Large intestine (tissue), 3 donors: Measurements from ENCODE around the gene IZUMO4. TPM values are rescaled to one million over a fixed set of nuclear protein-coding genes. Genes with fewer than 3 reads are reported as not detected.

Experiments used
- DNase-seq, 2 donors: peaks; one replicate each; pipeline versions ENCODE4 v3.0.0 to v3.0.0-alpha.2; 2013
- H3K27ac ChIP-seq: one replicate; pipeline ENCODE4 v1.5.1; 2013; ENCODE audit warnings: low read length
- H3K27me3 ChIP-seq: 2 replicates; pipeline ENCODE4 v1.6.1; 2013; ENCODE audit warnings: low read length; ENCODE audit not compliant: control insufficient read depth, insufficient read depth
- H3K36me3 ChIP-seq: 2 replicates; pipeline ENCODE4 v1.6.1; 2013; ENCODE audit warnings: low read length; ENCODE audit not compliant: control insufficient read depth, insufficient read depth
- H3K4me1 ChIP-seq: one replicate; pipeline ENCODE4 v1.6.1; 2013; ENCODE audit warnings: low read length; ENCODE audit not compliant: control insufficient read depth, insufficient read depth
- H3K4me3 ChIP-seq: one replicate; pipeline ENCODE4 v1.5.1; 2013; ENCODE audit warnings: low read length
- H3K9me3 ChIP-seq: one replicate; pipeline ENCODE4 v1.6.1; 2013; ENCODE audit warnings: mild to moderate bottlenecking, low read depth, low read length, moderate library complexity; ENCODE audit not compliant: control insufficient read depth
- WGBS: methylation state at CpG from one replicate; pipeline ENCODE4 v1.1.5; 2013; ENCODE audit warnings: low lambda C conversion rate; ENCODE audit not compliant: insufficient coverage; 5-methylcytosine and 5-hydroxymethylcytosine counted together
- polyA plus RNA-seq: library from polyadenylated mRNA; unstranded; fragments of 120-200 nt; gene quantifications from one replicate; pipeline ENCODE4 v1.2.1, GENCODE V29; 2013

IZUMO4 gene
- polyA plus RNA-seq, 1 donor, result 4.4 TPM

DNA sequence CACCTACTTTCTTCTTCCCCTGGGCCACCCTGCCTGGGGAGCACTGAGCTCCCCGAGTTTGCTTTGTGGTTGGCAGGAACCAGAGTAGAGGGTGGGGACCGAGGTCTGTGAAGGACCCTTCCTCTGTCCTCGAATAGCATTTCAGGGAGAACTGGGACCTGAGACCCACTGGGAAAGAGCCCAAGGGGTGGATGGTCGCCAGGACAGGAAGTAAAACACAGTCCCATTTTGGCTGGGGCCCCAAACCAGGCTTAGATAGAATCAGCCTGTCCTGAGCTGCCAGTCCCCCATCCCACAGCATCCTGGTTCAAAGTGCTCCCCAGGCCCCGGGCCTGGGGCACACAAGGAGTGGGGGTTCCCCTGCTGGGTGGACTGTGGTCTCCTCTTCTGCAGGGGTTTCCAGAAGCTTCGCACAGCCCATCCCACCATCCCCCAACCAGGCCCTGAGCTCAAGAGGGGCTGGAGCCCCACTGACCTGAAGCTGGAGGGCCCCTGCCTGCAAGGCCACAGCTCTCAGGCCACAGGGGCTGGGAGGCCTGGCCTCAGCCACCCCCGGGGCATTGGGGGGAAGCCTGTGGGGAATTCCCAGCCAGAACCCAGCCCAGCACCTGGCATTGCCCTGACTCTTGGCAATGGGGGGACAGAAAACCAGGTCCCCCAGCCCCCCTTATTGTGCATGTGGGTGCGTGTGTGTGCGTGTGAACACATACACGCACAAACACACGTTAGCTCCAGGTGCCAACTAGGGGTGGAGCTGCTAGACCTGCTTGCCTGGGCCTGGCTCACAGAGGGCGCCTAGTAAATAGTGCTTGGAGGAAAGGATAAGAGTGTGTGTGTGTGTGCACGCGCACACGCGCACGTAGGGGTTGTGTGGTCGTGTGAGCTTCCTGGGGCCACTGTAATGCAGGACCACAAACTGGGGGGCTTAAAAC lies 44.7 kb upstream of the IZUMO4 start:
- peak overlapping the region; percentile 64 for H3K27ac ChIP-seq
- DNase-seq, result peak in 1 of 2 donors; percentile 37
- no peaks in the 10 kb centered on the region for H3K27me3 ChIP-seq
- H3K9me3 ChIP-seq, result no peaks in the 10 kb centered on the region
- no CpG with 5 or more reads among the region's 18 CpGs for WGBS
- peaks cover 50% of the 10 kb centered on the region for H3K4me1 ChIP-seq
- peak overlapping the region; percentile 46 for H3K4me3 ChIP-seq
- H3K36me3 ChIP-seq, result peaks cover 22% of the 10 kb centered on the region

DNA sequence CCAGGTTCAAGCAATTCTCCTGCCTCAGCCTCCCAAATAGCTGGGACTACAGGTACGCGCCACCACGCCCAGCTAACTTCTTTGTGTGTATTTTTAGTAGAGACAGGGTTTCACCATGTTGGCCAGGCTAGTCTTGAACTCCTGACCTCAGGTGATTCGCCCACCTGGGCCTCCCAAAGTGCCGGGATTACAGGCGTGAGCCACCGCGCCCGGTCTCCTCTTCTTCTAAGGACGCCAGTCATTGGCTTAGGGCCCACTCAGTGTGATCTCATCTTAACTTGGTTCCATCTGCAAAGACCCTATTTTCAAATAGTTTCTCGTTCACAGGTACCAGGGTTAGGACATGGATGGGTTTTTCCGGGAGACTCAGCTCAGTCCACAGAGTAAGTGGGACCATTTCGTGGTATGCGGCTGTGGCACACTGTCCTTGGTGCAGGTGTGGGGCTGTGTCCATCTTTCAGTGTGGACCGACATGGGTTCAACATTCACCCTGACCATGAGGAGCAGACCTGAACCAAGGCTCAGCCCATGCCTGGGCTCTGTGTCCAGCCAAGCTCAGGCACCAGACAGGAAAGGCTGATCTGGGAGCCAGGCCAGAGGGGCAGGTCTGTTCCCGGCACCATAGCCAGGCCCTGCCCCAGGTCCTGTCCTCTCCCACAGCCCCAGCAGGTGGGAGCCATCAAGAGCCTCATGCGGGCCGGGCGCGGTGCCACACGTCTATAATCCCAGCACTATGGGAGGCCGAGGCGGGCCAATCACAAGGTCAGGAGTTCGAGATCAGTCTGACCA lies 42.9 kb upstream of the IZUMO4 start:
- WGBS, result no CpG with 5 or more reads among the region's 24 CpGs
- Histone ChIP-seq H3K36me3 (peaks cover 5% of the 10 kb centered on the region), H3K9me3 (no peaks in the 10 kb centered on the region), H3K4me3 (no peak overlapping the region), H3K27me3 (no peaks in the 10 kb centered on the region), H3K27ac (no peak overlapping the region), H3K4me1 (peaks cover 35% of the 10 kb centered on the region)
- DNase-seq, result no peak

DNA sequence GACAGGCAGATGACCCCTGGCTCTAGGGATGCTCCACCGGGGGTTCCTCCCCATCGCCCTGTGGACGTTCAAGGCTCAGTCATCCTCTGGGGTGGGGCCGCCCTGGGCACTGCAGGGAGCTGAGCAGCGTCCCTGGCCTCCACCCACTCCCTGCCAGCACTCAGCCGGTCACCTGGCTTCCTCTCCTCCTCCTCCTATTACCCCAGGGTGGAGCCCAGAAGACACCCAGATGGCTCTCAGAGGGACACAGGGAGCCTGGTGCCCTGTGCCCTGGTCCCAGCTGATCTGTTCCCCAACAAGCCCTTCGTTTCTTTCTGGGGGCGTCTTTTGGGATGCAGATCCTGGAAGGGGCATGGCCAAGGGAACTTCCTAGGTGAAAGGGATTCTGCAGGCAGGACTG lies 42.0 kb upstream of the IZUMO4 start:
- no peak for DNase-seq
- Histone ChIP-seq H3K27ac (no peak overlapping the region), H3K36me3 (no peaks in the 10 kb centered on the region), H3K27me3 (no peaks in the 10 kb centered on the region), H3K4me3 (no peak overlapping the region), H3K4me1 (peaks cover 35% of the 10 kb centered on the region), H3K9me3 (no peaks in the 10 kb centered on the region)
- no CpG with 5 or more reads among the region's 8 CpGs for WGBS

DNA sequence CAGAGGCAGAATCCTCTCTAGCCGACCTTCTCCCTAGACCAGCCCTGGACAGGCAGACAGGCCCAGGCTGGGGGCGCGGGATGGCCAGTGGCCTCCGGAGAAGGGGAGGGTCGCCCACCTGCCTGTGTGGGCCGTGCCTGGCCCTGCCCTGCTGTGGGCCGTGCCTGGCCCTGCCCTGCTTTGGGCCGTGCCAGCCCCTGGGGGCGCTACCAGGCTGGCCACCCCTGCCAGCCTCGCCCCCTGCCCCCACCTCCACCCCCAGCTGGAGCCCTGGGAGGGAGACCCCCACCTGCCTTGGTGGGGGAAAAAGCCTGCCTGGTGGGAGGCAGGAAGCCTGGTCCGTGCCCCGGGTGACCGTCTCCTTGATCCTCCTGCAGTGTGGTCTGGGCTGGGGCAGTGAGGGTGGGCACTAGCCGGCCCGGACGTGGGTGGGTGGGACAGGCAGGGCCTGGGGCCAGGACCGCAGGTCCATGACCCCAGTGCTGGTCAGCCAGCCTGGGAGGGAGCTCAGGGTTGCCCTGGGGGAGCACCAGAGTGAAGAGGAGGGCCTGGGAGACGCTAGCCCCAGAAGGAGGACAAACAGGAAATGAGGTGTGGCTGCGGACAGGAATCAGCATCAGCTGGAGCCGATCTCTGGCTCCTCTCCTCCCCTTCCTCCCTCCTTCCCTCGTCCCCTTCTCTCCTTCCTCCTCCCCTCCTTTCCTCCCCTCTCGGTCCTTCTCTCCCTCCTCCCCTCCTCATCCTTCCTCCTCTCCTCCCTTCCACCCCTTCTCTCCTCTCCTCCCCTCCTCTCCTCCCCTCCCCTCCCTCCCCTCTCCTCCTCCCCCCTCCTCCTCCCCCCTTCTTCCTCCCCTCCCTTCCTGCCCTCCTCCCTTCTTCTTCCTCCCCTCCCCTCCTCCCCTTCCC lies 40.5 kb upstream of the IZUMO4 start:
- Histone ChIP-seq H3K4me1 (peaks cover 45% of the 10 kb centered on the region), H3K27me3 (no peaks in the 10 kb centered on the region), H3K27ac (peak overlapping the region; percentile 54), H3K9me3 (no peaks in the 10 kb centered on the region), H3K4me3 (no peak overlapping the region), H3K36me3 (no peaks in the 10 kb centered on the region)
- DNase-seq, result peak; percentile 54 to 69
- WGBS, result no CpG with 5 or more reads among the region's 22 CpGs

DNA sequence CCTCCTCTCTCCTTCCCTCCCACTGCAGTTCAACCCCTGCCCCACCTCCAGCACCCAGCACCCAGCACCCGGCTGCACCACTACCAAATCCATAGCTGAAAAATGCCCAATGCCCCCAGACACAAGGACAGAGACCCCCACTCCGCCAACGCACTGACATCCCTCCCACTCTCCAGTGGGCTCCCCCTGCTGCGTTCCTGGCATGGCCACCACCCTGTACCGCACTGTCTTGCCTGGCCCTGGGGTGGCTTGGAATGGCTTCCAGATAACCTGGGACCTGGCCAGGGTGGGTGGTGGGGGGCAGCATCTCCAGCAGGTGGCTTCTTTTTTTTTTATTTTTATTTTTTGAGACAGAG lies 39.9 kb upstream of the IZUMO4 start:
- no CpG with 5 or more reads among the region's 5 CpGs for whole genome bisulfite sequencing
- H3K27me3 ChIP-seq, result no peaks in the 10 kb centered on the region
- peaks cover 41% of the 10 kb centered on the region for H3K4me1 ChIP-seq
- H3K4me3 ChIP-seq, result no peak overlapping the region
- peak overlapping the region; percentile 12 for H3K27ac ChIP-seq
- H3K9me3 ChIP-seq, result no peaks in the 10 kb centered on the region
- H3K36me3 ChIP-seq, result no peaks in the 10 kb centered on the region
- no peak for DNase-seq

DNA sequence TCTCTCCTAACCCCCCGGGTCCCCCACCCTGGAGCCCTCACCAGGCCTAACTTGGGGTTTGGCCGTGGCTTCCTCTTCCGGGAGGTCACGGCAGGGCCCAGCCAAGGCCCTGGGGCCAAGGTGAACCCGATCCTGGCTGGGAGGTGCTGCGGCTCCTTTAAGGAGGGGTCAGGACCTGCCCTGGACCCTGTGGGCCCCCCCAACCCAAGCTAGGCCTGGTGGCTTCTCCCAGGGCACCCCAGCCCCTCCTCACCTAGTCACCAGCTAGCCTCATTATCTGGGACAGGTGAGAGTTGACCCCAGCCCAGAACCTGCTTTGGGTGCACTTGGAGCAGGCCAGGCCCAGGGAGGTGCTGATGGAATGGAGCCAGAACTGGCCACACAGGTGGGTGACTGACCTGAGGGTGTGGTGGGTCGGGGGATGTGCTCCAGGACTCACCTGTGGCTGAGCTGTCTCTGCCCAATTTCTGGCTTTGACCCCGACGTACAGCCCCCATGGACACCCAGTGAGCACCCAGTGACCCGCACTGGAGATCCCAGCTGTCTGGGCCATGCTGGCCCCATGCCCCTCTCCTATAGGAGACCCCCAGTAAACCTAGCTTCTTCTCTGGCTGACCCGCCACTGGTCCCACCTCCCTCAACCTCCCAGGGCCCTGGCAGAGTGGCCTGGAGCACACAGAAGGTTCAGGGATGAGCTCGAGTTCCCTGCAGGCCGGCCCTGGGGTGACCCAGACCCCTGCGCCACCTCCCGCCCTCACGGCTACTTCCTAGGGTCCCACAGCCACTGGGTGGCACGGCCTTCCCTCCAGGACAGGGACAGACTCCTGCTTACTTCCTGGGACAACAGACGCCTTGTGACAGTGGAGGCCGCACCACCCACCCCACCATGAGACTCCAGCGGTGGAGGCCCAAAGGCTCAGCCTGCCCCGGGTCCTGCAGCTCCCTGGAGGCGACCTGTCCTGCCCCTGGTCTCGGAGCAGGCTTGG lies 38.9 kb upstream of the IZUMO4 start:
- Histone ChIP-seq H3K36me3 (no peaks in the 10 kb centered on the region), H3K27me3 (no peaks in the 10 kb centered on the region), H3K27ac (no peak overlapping the region), H3K4me3 (no peak overlapping the region), H3K9me3 (no peaks in the 10 kb centered on the region), H3K4me1 (peaks cover 49% of the 10 kb centered on the region)
- WGBS, result no CpG with 5 or more reads among the region's 23 CpGs
- no peak for DNase-seq

DNA sequence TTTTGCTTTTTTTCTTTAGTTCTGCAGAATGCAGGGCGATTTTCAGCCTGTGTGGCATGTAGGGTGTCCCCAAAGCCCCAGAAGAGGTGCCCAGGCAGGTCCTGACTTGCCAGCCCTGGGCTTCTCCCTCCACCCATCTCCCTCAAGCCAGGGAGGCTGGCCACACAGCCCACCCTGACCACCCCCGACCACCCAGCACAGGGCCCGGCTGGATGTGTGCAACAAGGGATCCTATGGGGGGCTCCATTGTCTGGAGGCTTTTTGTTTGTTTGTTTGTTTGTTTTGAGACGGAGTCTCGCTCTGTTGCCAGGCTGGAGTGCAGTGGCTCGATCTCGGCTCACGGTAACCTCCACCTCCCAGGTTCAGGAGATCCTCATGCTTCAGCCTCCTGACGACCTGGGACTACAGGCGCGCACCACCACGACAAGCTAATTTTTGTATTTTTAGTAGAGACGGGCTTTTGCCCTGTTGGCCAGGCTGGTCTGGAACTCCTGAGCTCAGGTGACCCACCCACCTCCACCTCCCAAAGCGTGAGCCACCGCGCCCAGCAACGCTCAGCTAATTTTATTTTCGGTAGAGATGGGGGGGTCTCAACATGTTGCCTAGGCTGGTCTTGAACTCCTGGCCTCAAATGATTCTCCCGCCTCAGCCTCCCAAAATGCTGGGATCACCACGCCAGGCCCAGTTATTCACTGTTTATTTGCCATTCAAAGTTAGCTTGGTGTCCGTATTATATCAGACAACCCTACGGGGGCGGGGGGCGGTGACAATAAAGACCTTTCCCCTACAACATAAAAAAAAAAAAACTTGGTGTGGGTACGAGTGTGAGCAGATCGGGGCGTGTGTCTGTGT lies 37.9 kb upstream of the IZUMO4 start:
- peaks cover 50% of the 10 kb centered on the region for H3K4me1 ChIP-seq
- H3K9me3 ChIP-seq, result no peaks in the 10 kb centered on the region
- H3K27ac ChIP-seq, result peak overlapping the region; percentile 96
- H3K36me3 ChIP-seq, result no peaks in the 10 kb centered on the region
- H3K4me3 ChIP-seq, result peak overlapping the region; percentile 37
- no peaks in the 10 kb centered on the region for H3K27me3 ChIP-seq
- WGBS, result 100% methylated on average over 1 of the region's 27 CpGs
- DNase-seq, result no peak

DNA sequence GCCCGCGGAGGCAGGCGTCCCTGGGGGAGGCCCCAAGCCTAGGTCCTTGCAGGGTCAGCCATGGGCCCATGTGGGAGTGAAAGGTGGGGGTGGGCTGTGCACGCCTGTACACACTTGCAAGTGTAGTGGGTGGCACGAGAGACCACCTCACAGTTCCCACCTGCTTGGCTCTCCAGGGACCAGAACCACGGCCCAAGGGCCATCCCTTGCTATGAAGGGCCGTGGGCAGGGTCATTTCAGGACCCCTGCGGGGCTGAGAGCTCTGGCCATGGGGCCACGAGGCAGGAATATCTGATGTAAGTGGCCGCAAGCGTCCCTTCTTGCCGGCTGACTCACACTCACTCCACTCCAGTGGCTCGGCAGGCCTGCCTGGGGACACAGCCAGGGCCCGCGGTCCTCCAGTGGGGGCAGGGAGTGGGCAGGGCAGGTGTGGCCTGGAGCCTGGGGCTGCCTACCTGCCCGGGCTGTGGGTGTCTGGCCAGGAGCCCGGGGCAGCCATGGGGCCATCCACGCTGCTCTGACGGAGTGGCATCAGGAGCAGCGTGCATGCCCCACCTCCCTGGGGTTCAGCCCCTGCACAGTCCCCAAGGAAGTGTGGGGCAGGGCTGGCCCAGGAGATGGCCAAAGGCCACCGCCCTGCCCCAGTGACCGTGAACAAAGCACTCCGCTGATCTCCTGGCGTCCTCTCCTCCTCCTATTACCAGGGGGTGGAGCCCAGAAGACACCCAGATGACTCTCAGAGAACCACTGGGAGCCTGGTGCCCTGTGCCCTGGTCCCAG lies 37.1 kb upstream of the IZUMO4 start:
- Histone ChIP-seq H3K4me3 (peak overlapping the region; percentile 37), H3K4me1 (peaks cover 51% of the 10 kb centered on the region), H3K27ac (peak overlapping the region; percentile 96), H3K27me3 (no peaks in the 10 kb centered on the region), H3K36me3 (no peaks in the 10 kb centered on the region), H3K9me3 (peaks cover under 1% of the 10 kb centered on the region)
- no CpG with 5 or more reads among the region's 24 CpGs for WGBS
- peak; percentile 92 to 95 for DNase-seq
